ENCODE data around the gene HEPACAM.

HEPACAM gene

GRCh38 chr11:124890683-124891372 lies 45.0 kb downstream of the HEPACAM start:
- no peak for TF ChIP-seq POLR2A (IDR thresholded peaks at IDR 0.05; ENCODE audit: low read length)
- no peak for TF ChIP-seq GATA1 (IDR thresholded peaks at IDR 0.05; ENCODE audit: low read depth, low read length)
- no peak for DNase-seq

- TF ChIP-seq POLR2A (IDR thresholded peaks at IDR 0.05; ENCODE audit: low read length) (no peak), GATA1 (IDR thresholded peaks at IDR 0.05; ENCODE audit: low read depth, low read length) (no peak)
- no peak for DNase-seq
Observed at GRCh38 chr11:124890151-124890550, 45.7 kb downstream of the HEPACAM start.

GRCh38 chr11:124889191-124890091 lies 46.4 kb downstream of the HEPACAM start:
- TF ChIP-seq GATA1 (IDR thresholded peaks at IDR 0.05; ENCODE audit: low read depth, low read length) = no peak
- TF ChIP-seq POLR2A (IDR thresholded peaks at IDR 0.05; ENCODE audit: low read length) = no peak
- no peak for DNase-seq

- no peak for DNase-seq
- TF ChIP-seq POLR2A (IDR thresholded peaks at IDR 0.05; ENCODE audit: low read length) = no peak
Observed at GRCh38 chr11:124887667-124888013, 48.2 kb downstream of the HEPACAM start.

- no peak for TF ChIP-seq POLR2A (IDR thresholded peaks at IDR 0.05; ENCODE audit: low read length)
- TF ChIP-seq GATA1 (IDR thresholded peaks at IDR 0.05; ENCODE audit: low read depth, low read length) = no peak
Observed at GRCh38 chr11:124886978-124887666, 48.7 kb downstream of the HEPACAM start.

GRCh38 chr11:124886476-124886875 lies 49.4 kb downstream of the HEPACAM start:
- DNase-seq = no peak
- TF ChIP-seq POLR2A (IDR thresholded peaks at IDR 0.05; ENCODE audit: low read length) (no peak), GATA1 (IDR thresholded peaks at IDR 0.05; ENCODE audit: low read depth, low read length) (no peak)

More at GRCh38 chr11:124886978-124887666, 48.7 kb downstream of the HEPACAM start:
- no peak for DNase-seq

GRCh38 chr11:124884869-124885479 lies 50.9 kb downstream of the HEPACAM start:
- no peak for DNase-seq
- no peak for TF ChIP-seq POLR2A (IDR thresholded peaks at IDR 0.05; ENCODE audit: low read length)
- no peak for TF ChIP-seq GATA1 (IDR thresholded peaks at IDR 0.05; ENCODE audit: low read depth, low read length)

- TF ChIP-seq GATA1 (IDR thresholded peaks at IDR 0.05; ENCODE audit: low read depth, low read length) (no peak), POLR2A (IDR thresholded peaks at IDR 0.05; ENCODE audit: low read length) (no peak)
- DNase-seq = no peak
Observed at GRCh38 chr11:124884340-124884739, 51.5 kb downstream of the HEPACAM start.

GRCh38 chr11:124882339-124883071 lies 53.3 kb downstream of the HEPACAM start:
- DNase-seq = no peak
- TF ChIP-seq GATA1 (IDR thresholded peaks at IDR 0.05; ENCODE audit: low read depth, low read length) = no peak
- TF ChIP-seq POLR2A (IDR thresholded peaks at IDR 0.05; ENCODE audit: low read length) = no peak

GRCh38 chr11:124880958-124881357 lies 54.9 kb downstream of the HEPACAM start:
- DNase-seq = no peak
- TF ChIP-seq POLR2A (IDR thresholded peaks at IDR 0.05; ENCODE audit: low read length) (no peak), GATA1 (IDR thresholded peaks at IDR 0.05; ENCODE audit: low read depth, low read length) (no peak)

GRCh38 chr11:124880290-124880611 lies 55.6 kb downstream of the HEPACAM start:
- no peak for DNase-seq
- TF ChIP-seq POLR2A (IDR thresholded peaks at IDR 0.05; ENCODE audit: low read length) (no peak), GATA1 (IDR thresholded peaks at IDR 0.05; ENCODE audit: low read depth, low read length) (no peak)

- TF ChIP-seq GATA1 (IDR thresholded peaks at IDR 0.05; ENCODE audit: low read depth, low read length) (no peak), POLR2A (IDR thresholded peaks at IDR 0.05; ENCODE audit: low read length) (no peak)
- no peak for DNase-seq
Observed at GRCh38 chr11:124879493-124880289, 56.2 kb downstream of the HEPACAM start.
